ENCODE measurements around the gene RPL27A. TPM values are rescaled to one million over a fixed set of nuclear protein-coding genes. Genes with fewer than 3 reads are reported as not detected.
A peak's percentile ranks its signal among the peaks of the same experiment; 100 is the strongest.
"Not testable (repeated sequence)": the region's sequence is repeated elsewhere in the genome, so short reads cannot be mapped to it uniquely, and the experiment has no call there.

RPL27A gene
- total RNA-seq, 4 donors from 2014 or later = 462 to 843 (median 770) TPM

- intact Hi-C loops (cut with DNase I; ENCODE audit: low total_unique reads) = no loop called here
- Histone ChIP-seq H3K4me3 (no peak overlapping the region), H3K27me3 (no peaks in the 10 kb centered on the region), H3K36me3 (no peaks in the 10 kb centered on the region), H3K27ac (no peak overlapping the region), H3K9me3 (no peaks in the 10 kb centered on the region), H3K4me1 (no peaks in the 10 kb centered on the region)
- TF ChIP-seq POLR2A (IDR thresholded peaks at IDR 0.05) = no peak
- no peak for TF ChIP-seq POLR2AphosphoS5 (IDR thresholded peaks at IDR 0.05)
- TF ChIP-seq, protein P1, sequence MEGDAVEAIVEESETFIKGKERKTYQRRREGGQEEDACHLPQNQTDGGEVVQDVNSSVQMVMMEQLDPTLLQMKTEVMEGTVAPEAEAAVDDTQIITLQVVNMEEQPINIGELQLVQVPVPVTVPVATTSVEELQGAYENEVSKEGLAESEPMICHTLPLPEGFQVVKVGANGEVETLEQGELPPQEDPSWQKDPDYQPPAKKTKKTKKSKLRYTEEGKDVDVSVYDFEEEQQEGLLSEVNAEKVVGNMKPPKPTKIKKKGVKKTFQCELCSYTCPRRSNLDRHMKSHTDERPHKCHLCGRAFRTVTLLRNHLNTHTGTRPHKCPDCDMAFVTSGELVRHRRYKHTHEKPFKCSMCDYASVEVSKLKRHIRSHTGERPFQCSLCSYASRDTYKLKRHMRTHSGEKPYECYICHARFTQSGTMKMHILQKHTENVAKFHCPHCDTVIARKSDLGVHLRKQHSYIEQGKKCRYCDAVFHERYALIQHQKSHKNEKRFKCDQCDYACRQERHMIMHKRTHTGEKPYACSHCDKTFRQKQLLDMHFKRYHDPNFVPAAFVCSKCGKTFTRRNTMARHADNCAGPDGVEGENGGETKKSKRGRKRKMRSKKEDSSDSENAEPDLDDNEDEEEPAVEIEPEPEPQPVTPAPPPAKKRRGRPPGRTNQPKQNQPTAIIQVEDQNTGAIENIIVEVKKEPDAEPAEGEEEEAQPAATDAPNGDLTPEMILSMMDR (IDR thresholded peaks at IDR 0.05) = no peak
- TF ChIP-seq EP300 (IDR thresholded peaks at IDR 0.05; ENCODE audit: low read depth) = no peak
- DNase-seq = no peak
- in situ Hi-C loops (cut with MboI; ENCODE audit: low pct_ligation_motif_present in 1 of 4, low pct_unique_long_range_greater_than_20kb in 1 of 4, low sequenced_read_pairs in 3 of 4) = no loop called here
- 80 to 94% methylated on average over 1 of the region's 1 CpG for WGBS, 2 donors (ENCODE audit: low coverage in 1 of 2)
Measured at GRCh38 chr11:8665222-8665621, 17.4 kb upstream of the RPL27A start.

GRCh38 chr11:8670081-8670480, 12.5 kb upstream of the RPL27A start:
- H3K27ac ChIP-seq; H3K9me3 ChIP-seq; H3K36me3 ChIP-seq; DNase-seq; H3K4me3 ChIP-seq; intact Hi-C loops (cut with DNase I; ENCODE audit: low total_unique reads); in situ Hi-C loops (cut with MboI; ENCODE audit: low pct_ligation_motif_present in 1 of 4, low pct_unique_long_range_greater_than_20kb in 1 of 4, low sequenced_read_pairs in 3 of 4); H3K27me3 ChIP-seq: not testable (repeated sequence)
- peaks cover 6 to 15% (median 9%) of the 10 kb centered on the region in 4 donors for H3K4me1 ChIP-seq
- WGBS, 2 donors (ENCODE audit: low coverage in 1 of 2) = 93% methylated on average over 6 of the region's 6 CpGs; no CpG with 5 or more reads in 1 of the 2 donors

DNA sequence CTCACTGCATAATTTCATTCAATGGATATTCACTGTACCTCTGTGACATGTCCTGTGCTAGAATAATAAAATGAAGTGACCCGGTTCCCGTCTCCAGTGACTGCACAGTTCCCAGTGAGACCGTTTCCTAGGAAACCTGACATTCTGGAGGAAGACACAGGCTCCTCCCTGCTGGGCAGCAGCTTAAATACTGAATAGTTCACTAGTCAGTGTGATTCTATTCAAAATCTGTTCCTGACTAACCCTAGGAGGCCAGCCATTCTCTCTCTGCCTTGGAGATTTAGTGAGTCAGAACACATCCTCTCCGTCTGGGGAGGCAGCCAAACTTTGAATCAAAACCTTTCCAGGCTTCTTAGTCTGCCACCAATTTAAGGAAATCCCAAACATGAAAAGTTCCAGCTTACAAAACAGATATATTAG, 11.4 kb upstream of the RPL27A start:
- in situ Hi-C loops (cut with MboI; ENCODE audit: low pct_ligation_motif_present in 1 of 4, low pct_unique_long_range_greater_than_20kb in 1 of 4, low sequenced_read_pairs in 3 of 4) = no loop called here
- no peak overlapping the region for H3K4me3 ChIP-seq
- no peaks in the 10 kb centered on the region for H3K9me3 ChIP-seq
- TF ChIP-seq EP300 (IDR thresholded peaks at IDR 0.05; ENCODE audit: low read depth) (no peak), POLR2AphosphoS5 (IDR thresholded peaks at IDR 0.05) (peak in 2 of 3 donors; percentile 9 to 24)
- TF ChIP-seq, protein P1 (IDR thresholded peaks at IDR 0.05) = no peak
- H3K36me3 ChIP-seq = no peaks in the 10 kb centered on the region
- peak; percentile 14 for DNase-seq
- intact Hi-C loops (cut with DNase I; ENCODE audit: low total_unique reads) = no loop called here
- no peaks in the 10 kb centered on the region for H3K27me3 ChIP-seq
- peaks cover 6 to 15% (median 9%) of the 10 kb centered on the region in 4 donors for H3K4me1 ChIP-seq
- WGBS, 2 donors (ENCODE audit: low coverage in 1 of 2) = 61 to 82% methylated on average over 4 of the region's 4 CpGs
- peak overlapping the region; percentile 59 to 82 (median 78) for H3K27ac ChIP-seq

DNA sequence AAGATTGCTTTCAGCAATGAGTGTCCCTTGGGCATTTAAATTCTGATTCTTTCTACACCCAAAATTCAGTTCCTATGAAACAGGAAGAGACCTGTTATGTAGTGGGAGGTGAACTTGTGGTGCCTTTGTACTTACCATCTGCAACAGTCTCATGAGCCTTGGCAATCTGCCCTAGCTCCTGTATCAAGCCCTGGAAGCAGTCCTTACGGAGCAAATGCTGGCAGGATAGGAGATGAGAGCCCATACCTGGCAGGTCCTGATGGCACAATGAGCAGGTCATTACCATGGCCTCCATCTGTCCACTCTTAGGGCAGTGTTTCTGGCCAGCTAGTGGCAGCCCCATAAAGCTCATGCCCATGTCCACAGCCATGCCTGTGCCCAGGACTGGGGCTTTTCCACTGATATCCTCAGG, 10.9 kb upstream of the RPL27A start:
- Histone ChIP-seq H3K36me3 (no peaks in the 10 kb centered on the region), H3K9me3 (no peaks in the 10 kb centered on the region), H3K27ac (peak overlapping the region; percentile 59 to 82 (median 78)), H3K4me3 (no peak overlapping the region), H3K27me3 (no peaks in the 10 kb centered on the region), H3K4me1 (peaks cover 6 to 15% (median 9%) of the 10 kb centered on the region in 4 donors)
- intact Hi-C loops (cut with DNase I; ENCODE audit: low total_unique reads) = no loop called here
- WGBS, 2 donors (ENCODE audit: low coverage in 1 of 2) = 0% methylated on average over 1 of the region's 1 CpG; no CpG with 5 or more reads in 1 of the 2 donors
- no peak for DNase-seq
- TF ChIP-seq, protein P1 (IDR thresholded peaks at IDR 0.05) = no peak
- TF ChIP-seq POLR2AphosphoS5 (IDR thresholded peaks at IDR 0.05) = no peak
- no peak for TF ChIP-seq POLR2A (IDR thresholded peaks at IDR 0.05)
- TF ChIP-seq EP300 (IDR thresholded peaks at IDR 0.05; ENCODE audit: low read depth) = no peak
- in situ Hi-C loops (cut with MboI; ENCODE audit: low pct_ligation_motif_present in 1 of 4, low pct_unique_long_range_greater_than_20kb in 1 of 4, low sequenced_read_pairs in 3 of 4) = no loop called here

- peaks cover 6 to 15% (median 9%) of the 10 kb centered on the region in 4 donors for H3K4me1 ChIP-seq
- no peaks in the 10 kb centered on the region for H3K27me3 ChIP-seq
- TF ChIP-seq POLR2AphosphoS5 (IDR thresholded peaks at IDR 0.05) (no peak), EP300 (IDR thresholded peaks at IDR 0.05; ENCODE audit: low read depth) (no peak), POLR2A (IDR thresholded peaks at IDR 0.05) (no peak)
- TF ChIP-seq, protein P1 (IDR thresholded peaks at IDR 0.05) = no peak
- no peaks in the 10 kb centered on the region for H3K36me3 ChIP-seq
- no peaks in the 10 kb centered on the region for H3K9me3 ChIP-seq
- H3K4me3 ChIP-seq = no peak overlapping the region
- peak overlapping the region; percentile 59 to 82 (median 78) for H3K27ac ChIP-seq
- 73 to 91% methylated on average over 2 of the region's 2 CpGs for WGBS, 2 donors (ENCODE audit: low coverage in 1 of 2)
- in situ Hi-C loops (cut with MboI; ENCODE audit: low pct_ligation_motif_present in 1 of 4, low pct_unique_long_range_greater_than_20kb in 1 of 4, low sequenced_read_pairs in 3 of 4) (no loop called here), intact Hi-C loops (cut with DNase I; ENCODE audit: low total_unique reads) (no loop called here)
- DNase-seq = no peak
Measured at GRCh38 chr11:8672346-8672745, 10.2 kb upstream of the RPL27A start.

Measured in transverse colon (tissue), 4 donors.